Trophoblast cell (in vitro differentiated cells and primary cell): ENCODE measurements around the gene PITPNM2. TPM values are rescaled to one million over a fixed set of nuclear protein-coding genes. Genes with fewer than 3 reads are reported as not detected.

ENCODE experiments used
- DNase-seq, 2 donors: peaks; one replicate each; pipeline ENCODE4 v3.0.0-alpha.2; 2016
- H2AFZ ChIP-seq: 2 replicates; pipeline ENCODE4 v1.6.1; 2013; ENCODE audit warnings: low read length, moderate library complexity, mild to moderate bottlenecking; ENCODE audit not compliant: insufficient read depth, poor library complexity
- H2AK5ac ChIP-seq: 2 replicates; pipeline ENCODE4 v1.6.1; 2013; ENCODE audit warnings: mild to moderate bottlenecking, low read length
- H2BK120ac ChIP-seq: 2 replicates; pipeline ENCODE4 v1.6.1; 2013; ENCODE audit warnings: low read length, mild to moderate bottlenecking, moderate library complexity; ENCODE audit not compliant: insufficient read depth, poor library complexity
- H2BK12ac ChIP-seq: 2 replicates; pipeline ENCODE4 v1.6.1; 2013; ENCODE audit warnings: mild to moderate bottlenecking, low read length, moderate library complexity
- H2BK5ac ChIP-seq: 2 replicates; pipeline ENCODE4 v1.6.1; 2013; ENCODE audit warnings: low read length, low read depth, moderate library complexity, mild to moderate bottlenecking; ENCODE audit not compliant: poor library complexity
- H3K14ac ChIP-seq: 2 replicates; pipeline ENCODE4 v1.6.1; 2013; ENCODE audit warnings: mild to moderate bottlenecking, low read length
- H3K18ac ChIP-seq: 2 replicates; pipeline ENCODE4 v1.6.1; 2013; ENCODE audit warnings: mild to moderate bottlenecking, low read length
- H3K23ac ChIP-seq: 2 replicates; pipeline ENCODE4 v1.6.1; 2013; ENCODE audit warnings: low read length
- H3K27ac ChIP-seq: 2 replicates; pipeline ENCODE4 v1.5.1; 2013; ENCODE audit warnings: low read depth, mild to moderate bottlenecking, inconsistent platforms, low read length, moderate library complexity
- H3K27me3 ChIP-seq: 2 replicates; pipeline ENCODE4 v1.6.1; 2013; ENCODE audit warnings: inconsistent platforms, mild to moderate bottlenecking, low read length, moderate library complexity; ENCODE audit not compliant: insufficient read depth
- H3K36me3 ChIP-seq, 2 experiments: 1 replicate in 1 of 2; 2 replicates in 1 of 2; pipeline ENCODE4 v1.6.1; 2013; ENCODE audit warnings: low read length in 2 of 2, mild to moderate bottlenecking in 2 of 2, moderate library complexity in 1 of 2; ENCODE audit not compliant: insufficient read depth in 2 of 2, control insufficient read depth in 1 of 2
- H3K4ac ChIP-seq: 2 replicates; pipeline ENCODE4 v1.6.1; 2013; ENCODE audit warnings: low read depth, mild to moderate bottlenecking, low read length, moderate library complexity
- H3K4me1 ChIP-seq, 2 experiments: 1 replicate in 1 of 2; 2 replicates in 1 of 2; pipeline ENCODE4 v1.6.1; 2013; ENCODE audit warnings: low read length in 2 of 2, mild to moderate bottlenecking in 2 of 2, moderate library complexity in 1 of 2; ENCODE audit not compliant: insufficient read depth in 2 of 2, control insufficient read depth in 1 of 2
- H3K4me2 ChIP-seq: 2 replicates; pipeline ENCODE4 v1.6.1; 2013; ENCODE audit warnings: inconsistent platforms, mild to moderate bottlenecking, low read length, moderate library complexity
- H3K4me3 ChIP-seq: 2 replicates; pipeline ENCODE4 v1.5.1; 2013; ENCODE audit warnings: mild to moderate bottlenecking, low read depth, low read length, inconsistent platforms
- H3K79me1 ChIP-seq: one replicate; pipeline ENCODE4 v1.6.1; 2013; ENCODE audit warnings: low read length
- H3K79me2 ChIP-seq: 2 replicates; pipeline ENCODE4 v1.6.1; 2013; ENCODE audit warnings: low read length, mild to moderate bottlenecking; ENCODE audit not compliant: control insufficient read depth, insufficient read depth, poor library complexity
- H3K9ac ChIP-seq: 2 replicates; pipeline ENCODE4 v1.6.1; 2013; ENCODE audit warnings: mild to moderate bottlenecking, low read length
- H3K9me3 ChIP-seq: 2 replicates; pipeline ENCODE4 v1.6.1; 2013; ENCODE audit warnings: low read depth, mild to moderate bottlenecking, control low read depth, inconsistent platforms, low read length; ENCODE audit not compliant: insufficient read depth
- H4K12ac ChIP-seq: 2 replicates; pipeline ENCODE4 v1.6.1; 2013; ENCODE audit warnings: low read depth, mild to moderate bottlenecking, low read length, moderate library complexity
- H4K8ac ChIP-seq: 2 replicates; pipeline ENCODE4 v1.6.1; 2013; ENCODE audit warnings: low read depth, mild to moderate bottlenecking, low read length, moderate library complexity
- H4K91ac ChIP-seq: one replicate; pipeline ENCODE4 v1.6.1; 2013; ENCODE audit warnings: low read depth, mild to moderate bottlenecking, low read length, moderate library complexity
- WGBS: extraction: QIAGEN DNeasy Blood & Tissue Kit; methylation state at CpG from one replicate; pipeline ENCODE4 v1.1.7; 2013; ENCODE audit warnings: missing lambda C conversion rate; ENCODE audit not compliant: insufficient read length, insufficient coverage; ENCODE audit errors: extremely low coverage; 5-methylcytosine and 5-hydroxymethylcytosine counted together
- polyA plus RNA-seq: library from polyadenylated mRNA; stranded (reverse); fragments of 200-250 nt; gene quantifications from 2 replicates; pipeline ENCODE4 v1.2.3, GENCODE V29; 2013

PITPNM2 gene
- 4.4 and 4.5 TPM in 2 replicates for polyA plus RNA-seq

DNA sequence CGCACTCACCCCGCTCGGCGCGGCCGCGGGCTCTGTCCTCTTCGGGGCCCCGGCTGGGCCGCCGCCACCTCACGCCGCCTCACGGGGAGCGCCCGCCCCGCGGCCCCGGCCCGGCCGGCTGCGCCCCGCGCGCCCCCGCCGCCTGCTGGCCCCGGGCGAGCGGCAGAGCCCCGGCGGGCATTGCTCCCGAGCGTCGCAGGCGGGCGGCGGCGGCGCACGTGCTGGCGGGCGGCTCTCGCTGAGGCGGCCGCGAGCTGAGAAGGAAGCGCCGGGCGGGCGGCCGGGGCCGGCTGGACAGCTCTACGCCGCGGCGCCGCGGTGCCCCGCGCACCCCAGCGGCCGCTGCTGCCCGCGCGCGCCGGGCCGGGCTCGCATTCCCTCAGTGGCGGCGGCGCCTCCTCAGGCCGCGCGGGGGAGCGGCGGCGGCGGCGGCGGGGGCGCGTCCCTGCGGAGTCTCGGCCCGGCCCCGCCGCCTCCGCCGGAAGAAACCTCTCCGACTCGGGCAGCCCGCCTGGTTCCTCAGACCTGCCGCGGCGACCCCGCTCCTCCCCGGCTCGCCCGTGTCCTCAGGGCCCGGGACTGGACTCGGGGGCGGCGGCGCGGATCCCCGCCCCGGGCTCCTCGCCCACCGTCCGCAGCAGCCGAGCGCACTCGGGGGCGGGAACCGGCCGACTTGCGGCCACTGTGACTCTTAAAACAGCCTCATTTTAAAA is at the start of gene PITPNM2:
Gene PITPNM2 (minus strand): TSS at position 347 of the 713 bp plus-strand sequence. CDS start 116,500 bp downstream, outside the sequence.
- peaks cover 6% of the 10 kb centered on the region for H3K27me3 ChIP-seq
- peak within 1 kb of the TSS; percentile 3 for H2BK12ac ChIP-seq
- peak within 1 kb of the TSS; percentile 51 for H2BK5ac ChIP-seq
- peaks cover 3% of the 10 kb centered on the region for H3K79me1 ChIP-seq
- peak within 1 kb of the TSS; percentile 95 for H3K18ac ChIP-seq
- peaks cover 5 to 6% of the 10 kb centered on the region in 2 experiments for H3K4me1 ChIP-seq
- peak; percentile 52 to 79 for DNase-seq
- H2AK5ac ChIP-seq: no peak within 1 kb of the TSS
- H3K14ac ChIP-seq: peak within 1 kb of the TSS; percentile 16
- H2AFZ ChIP-seq: peak within 1 kb of the TSS; percentile 88
- H2BK120ac ChIP-seq: peak within 1 kb of the TSS; percentile 86
- peak within 1 kb of the TSS; percentile 6 for H3K4ac ChIP-seq
- no peak within 1 kb of the TSS for H3K23ac ChIP-seq
- peak within 1 kb of the TSS; percentile 84 for H4K8ac ChIP-seq
- peak within 1 kb of the TSS; percentile 55 for H4K91ac ChIP-seq
- peak within 1 kb of the TSS; percentile 19 for H4K12ac ChIP-seq
- no CpG with 5 or more reads among the region's 119 CpGs for WGBS
- peak within 1 kb of the TSS; percentile 87 for H3K4me2 ChIP-seq
- H3K4me3 ChIP-seq: peak within 1 kb of the TSS; percentile 69
- H3K27ac ChIP-seq: no peak within 1 kb of the TSS
- H3K9ac ChIP-seq: peak within 1 kb of the TSS; percentile 72
- H3K36me3 ChIP-seq: peaks cover 0 to 3% of the 10 kb centered on the region in 2 experiments
- H3K9me3 ChIP-seq: peaks cover 5% of the 10 kb centered on the region
- peaks cover 6% of the 10 kb centered on the region for H3K79me2 ChIP-seq

DNA sequence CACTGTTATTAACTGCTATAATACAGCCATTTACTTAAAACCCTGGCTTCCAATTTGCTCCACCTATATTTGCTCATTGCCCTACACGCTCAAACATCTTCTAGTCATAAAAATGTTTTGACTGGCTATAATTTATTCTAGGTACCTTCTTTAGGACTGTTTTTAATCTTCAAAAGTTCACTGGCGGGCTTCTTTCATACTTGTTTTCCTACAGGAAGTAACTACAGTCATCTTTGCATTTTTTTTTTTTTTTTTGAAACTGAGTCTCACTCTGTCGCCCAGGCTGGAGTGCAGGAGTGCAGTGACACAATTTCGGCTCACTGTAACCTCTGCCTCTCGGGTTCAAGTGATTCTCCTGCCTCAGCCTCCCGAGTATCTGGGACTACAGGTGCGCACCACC is 49.5 kb upstream of the PITPNM2 start:
- no peak for DNase-seq
- Histone ChIP-seq H4K12ac (no peak overlapping the region), H3K36me3 (peaks cover 4 to 5% of the 10 kb centered on the region in 2 experiments), H3K4ac (no peak overlapping the region), H3K4me1 (no peaks in the 10 kb centered on the region), H3K14ac (no peak overlapping the region), H3K9ac (no peak overlapping the region), H3K4me2 (no peak overlapping the region), H4K8ac (no peak overlapping the region), H3K4me3 (no peak overlapping the region), H3K27ac (no peak overlapping the region), H2AK5ac (no peak overlapping the region), H2BK12ac (no peak overlapping the region), H2BK5ac (no peak overlapping the region), H2AFZ (no peak overlapping the region), H3K79me2 (no peaks in the 10 kb centered on the region), H3K27me3 (no peaks in the 10 kb centered on the region), H3K9me3 (no peaks in the 10 kb centered on the region), H2BK120ac (no peak overlapping the region), H3K23ac (no peak overlapping the region), H3K18ac (no peak overlapping the region), H4K91ac (no peak overlapping the region), H3K79me1 (no peaks in the 10 kb centered on the region)
- WGBS: no CpG with 5 or more reads among the region's 7 CpGs

DNA sequence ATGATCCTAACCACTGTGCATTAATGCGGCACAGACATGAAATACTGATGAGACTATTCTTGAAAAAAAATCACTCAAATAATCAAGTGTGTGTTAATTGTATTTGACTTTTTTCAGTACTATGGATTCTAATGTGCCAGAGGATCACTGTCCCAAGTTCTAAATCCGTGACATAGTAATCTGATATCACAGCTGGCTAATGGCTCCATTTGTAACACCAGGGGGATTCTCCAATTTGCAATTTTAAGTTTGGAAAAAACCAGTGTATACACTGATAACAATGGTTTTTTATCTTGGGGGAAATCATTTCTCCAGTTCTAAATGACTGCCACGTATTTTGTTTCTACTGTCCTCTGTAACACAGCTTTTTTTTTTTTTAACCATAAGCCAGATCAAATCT is 49.0 kb upstream of the PITPNM2 start:
- no peak overlapping the region for H3K18ac ChIP-seq
- no peak for DNase-seq
- no peaks in the 10 kb centered on the region for H3K79me2 ChIP-seq
- no CpG with 5 or more reads among the region's 3 CpGs for WGBS
- H3K9me3 ChIP-seq: no peaks in the 10 kb centered on the region
- no peak overlapping the region for H3K4me3 ChIP-seq
- H2BK12ac ChIP-seq: no peak overlapping the region
- no peak overlapping the region for H4K12ac ChIP-seq
- H2AFZ ChIP-seq: no peak overlapping the region
- no peak overlapping the region for H3K9ac ChIP-seq
- no peak overlapping the region for H4K8ac ChIP-seq
- no peak overlapping the region for H2AK5ac ChIP-seq
- H2BK120ac ChIP-seq: no peak overlapping the region
- no peaks in the 10 kb centered on the region for H3K27me3 ChIP-seq
- no peak overlapping the region for H3K27ac ChIP-seq
- H4K91ac ChIP-seq: no peak overlapping the region
- no peak overlapping the region for H3K23ac ChIP-seq
- peaks cover 3 to 5% of the 10 kb centered on the region in 2 experiments for H3K36me3 ChIP-seq
- no peak overlapping the region for H2BK5ac ChIP-seq
- H3K4ac ChIP-seq: no peak overlapping the region
- H3K79me1 ChIP-seq: no peaks in the 10 kb centered on the region
- H3K4me2 ChIP-seq: no peak overlapping the region
- no peaks in the 10 kb centered on the region for H3K4me1 ChIP-seq
- H3K14ac ChIP-seq: no peak overlapping the region

DNA sequence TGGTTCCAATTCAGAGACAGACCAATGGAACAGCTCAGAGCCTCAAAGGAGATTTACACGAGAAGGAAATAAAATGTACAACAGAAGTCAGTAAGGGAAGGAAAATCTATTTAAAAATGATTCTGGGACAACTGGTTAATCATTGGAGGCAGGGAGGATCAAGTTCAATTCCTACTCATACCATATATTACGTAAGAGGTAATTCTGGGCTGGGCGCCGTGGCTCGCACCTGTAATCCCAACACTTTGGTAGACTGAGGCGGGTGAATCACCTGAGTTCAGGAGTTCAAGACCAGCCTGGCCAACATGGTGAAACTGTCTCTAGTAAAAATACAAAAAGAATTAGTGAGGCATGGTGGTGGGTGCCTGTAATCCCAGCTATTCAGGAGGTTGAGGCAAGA is 36.7 kb upstream of the PITPNM2 start:
- Histone ChIP-seq H4K12ac (no peak overlapping the region), H4K91ac (no peak overlapping the region), H2AFZ (no peak overlapping the region), H3K79me1 (no peaks in the 10 kb centered on the region), H3K4me3 (no peak overlapping the region), H3K4me1 (no peaks in the 10 kb centered on the region), H3K9me3 (no peaks in the 10 kb centered on the region), H3K18ac (no peak overlapping the region), H2BK12ac (no peak overlapping the region), H3K36me3 (peaks cover 6 to 13% of the 10 kb centered on the region in 2 experiments), H3K14ac (no peak overlapping the region), H3K4me2 (no peak overlapping the region), H3K4ac (no peak overlapping the region), H2BK120ac (no peak overlapping the region), H4K8ac (no peak overlapping the region), H3K79me2 (no peaks in the 10 kb centered on the region), H2BK5ac (no peak overlapping the region), H3K27ac (no peak overlapping the region), H3K27me3 (no peaks in the 10 kb centered on the region), H3K9ac (no peak overlapping the region), H2AK5ac (no peak overlapping the region), H3K23ac (no peak overlapping the region)
- no peak for DNase-seq
- WGBS: no CpG with 5 or more reads among the region's 6 CpGs
